Stomach (tissue), 4 donors: Measurements from ENCODE around the gene FARP2.
A peak's percentile ranks its signal among the peaks of the same experiment; 100 is the strongest.

Experiments
- CTCF ChIP-seq, 7 experiments: fragments of 450-650 bp in 4 of 7; fragments of 200-600 bp in 3 of 7; sonication (generic) in 3 of 7; IDR thresholded peaks; one replicate each; pipeline ENCODE4 v1.5.1; 2016 to 2019; ENCODE audit warnings: antibody characterized with exemption in 7 of 7, control low read depth in 2 of 7, mild to moderate bottlenecking in 1 of 7
- POLR2AphosphoS5 ChIP-seq, 3 donors: sonication (generic); formaldehyde crosslinking; IDR thresholded peaks; one replicate each; pipeline ENCODE4 v1.6.1; 2016; ENCODE audit warnings: antibody characterized with exemption in 3 of 3

- TF ChIP-seq POLR2AphosphoS5 (IDR thresholded peaks at IDR 0.05) (peak in 1 of 3 donors; percentile 56), CTCF (IDR thresholded peaks at IDR 0.05) (no peak)
These were observed 26.1 kb upstream of the FARP2 start for GRCh38 chr2:241329669-241330615.
